HG03558 (cell line): ENCODE measurements around the gene SDC3.

Source experiments
- ATAC-seq: cut with Tn5 transposase; IDR thresholded peaks from one replicate; pipeline ENCODE4 v1.9.1; 2021; ENCODE audit warnings: moderate number of reproducible peaks; ENCODE audit not compliant: unreplicated experiment; ENCODE audit errors: extremely low read depth

Gene SDC3

GRCh38 chr1:30860320-30860652, 48.3 kb downstream of the SDC3 start:
- ATAC-seq, result no peak

DNA sequence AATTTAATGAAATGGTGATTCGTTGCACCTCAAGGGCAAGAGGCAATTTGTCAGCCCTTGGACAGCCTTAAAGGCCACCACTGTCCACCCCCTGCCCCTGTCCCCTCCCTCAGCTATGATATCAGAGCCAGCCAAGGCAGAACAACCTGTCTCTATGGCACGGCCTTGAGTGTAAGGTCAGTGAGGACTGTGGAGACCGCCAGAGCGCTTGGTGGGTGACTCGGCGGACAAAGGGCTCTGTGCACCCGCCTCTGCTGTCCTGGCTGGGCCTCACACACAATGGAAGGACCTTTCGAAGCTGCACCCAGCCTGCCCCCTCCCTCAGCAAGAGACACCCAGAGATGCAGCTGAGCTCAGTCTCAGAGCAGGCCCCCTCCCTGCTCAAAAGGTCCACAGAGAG, 50.6 kb downstream of the SDC3 start:
- ATAC-seq, result no peak

DNA sequence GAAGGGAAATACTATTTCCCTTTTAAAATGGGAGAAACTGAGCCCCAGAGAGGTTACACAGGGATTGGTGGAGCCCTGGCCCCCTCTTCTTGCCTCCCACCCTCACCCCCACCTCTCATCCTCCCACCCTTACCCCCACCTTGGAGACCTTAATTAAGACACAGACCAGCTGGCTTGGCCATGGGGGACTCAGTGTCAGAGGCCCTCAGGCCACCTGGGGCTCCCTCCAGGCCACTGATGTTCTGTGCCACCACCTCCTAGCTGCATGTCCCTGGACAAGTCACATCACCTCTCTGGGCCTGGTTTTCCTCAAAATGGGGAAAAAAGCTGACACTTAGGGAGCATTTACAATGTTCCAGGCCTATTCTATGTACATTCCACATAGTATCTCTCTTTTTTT, 51.5 kb downstream of the SDC3 start:
- no peak for ATAC-seq

GRCh38 chr1:30856260-30856790, 52.2 kb downstream of the SDC3 start:
- no peak for ATAC-seq

DNA sequence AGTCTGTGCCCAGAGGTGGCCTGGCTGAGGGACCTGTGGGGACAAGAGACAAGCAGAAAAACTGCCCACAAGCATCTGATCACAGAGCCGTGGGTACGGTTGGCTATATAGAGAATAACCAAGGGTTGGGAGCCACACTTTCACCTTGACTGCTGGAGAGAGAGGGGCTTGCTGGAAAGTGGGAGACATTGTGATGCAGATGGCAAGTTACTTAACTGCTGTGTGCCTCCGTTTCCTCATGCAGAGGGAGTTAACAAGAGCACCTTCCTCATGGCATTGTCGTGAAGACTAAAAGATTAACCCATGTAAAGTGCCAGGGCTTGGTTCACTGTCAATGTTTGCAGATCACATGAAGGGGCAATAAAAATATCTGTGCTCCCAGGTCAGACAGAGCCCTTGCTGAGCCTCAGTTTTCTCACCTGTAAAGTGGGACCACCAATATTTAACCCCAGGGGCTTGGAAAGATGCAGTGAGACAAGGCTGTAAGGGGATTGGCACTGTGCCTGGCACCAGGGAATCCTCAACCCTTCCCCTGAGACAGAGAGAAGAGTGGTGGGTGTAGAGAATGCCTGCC, 52.8 kb downstream of the SDC3 start:
- ATAC-seq, result no peak

DNA sequence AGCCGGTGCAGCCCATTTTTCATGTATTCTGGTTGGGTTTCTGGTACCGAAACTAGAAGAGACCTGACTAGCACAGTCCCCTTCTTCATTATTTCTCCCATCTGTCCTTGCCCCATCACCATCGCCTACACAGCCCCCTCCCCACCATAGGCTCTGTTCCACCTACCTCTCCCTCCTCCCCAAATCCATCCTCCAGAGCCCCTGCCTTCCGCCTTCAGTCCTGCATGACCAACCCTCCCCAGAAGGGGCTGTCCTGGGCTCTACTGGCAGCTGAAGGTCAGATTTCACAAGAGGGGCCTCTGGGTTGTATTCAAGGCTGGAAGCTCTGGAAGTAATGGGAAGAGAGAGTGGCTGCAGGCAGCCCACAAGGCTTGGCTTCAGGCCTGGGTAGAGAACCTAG, 55.2 kb downstream of the SDC3 start:
- ATAC-seq, result no peak

GRCh38 chr1:30852026-30852425, 56.5 kb downstream of the SDC3 start:
- no peak for ATAC-seq

DNA sequence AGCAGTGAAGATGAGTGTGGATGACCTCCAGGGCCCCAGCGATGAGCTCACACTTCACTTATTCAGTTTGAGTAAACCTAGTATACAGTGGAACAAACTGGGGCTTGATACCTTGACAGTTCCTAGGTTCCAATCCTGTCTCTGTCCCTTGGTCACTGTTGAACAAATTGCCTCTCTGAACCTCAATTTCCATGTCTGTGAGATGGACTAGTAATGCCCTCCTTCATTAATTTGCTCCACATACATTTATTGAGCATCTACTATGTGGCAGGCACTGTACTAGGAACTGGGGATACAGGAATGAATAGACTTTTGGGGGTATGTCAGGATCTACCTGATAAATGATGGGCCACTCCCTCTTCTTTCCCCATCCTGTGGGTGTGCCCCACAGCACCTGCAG, 57.3 kb downstream of the SDC3 start:
- no peak for ATAC-seq

DNA sequence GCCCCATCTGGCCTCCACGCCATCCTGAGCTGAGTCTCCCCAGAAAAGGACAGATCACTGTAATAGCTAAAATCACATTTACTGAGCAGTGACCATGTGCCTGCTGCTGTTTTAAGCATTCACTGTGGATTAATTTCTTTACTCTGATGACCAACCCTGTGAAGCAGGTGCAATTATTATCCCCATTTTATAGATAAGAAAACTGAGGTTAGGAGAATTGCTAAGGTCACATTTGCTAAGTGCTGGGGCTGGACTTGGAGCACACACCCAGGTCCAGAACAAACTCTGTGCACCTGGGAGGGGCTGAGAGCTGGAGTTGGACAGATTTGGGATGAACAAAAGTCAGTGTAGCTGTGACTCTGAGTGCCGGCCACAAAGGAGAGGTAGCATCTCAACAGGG, 58.0 kb downstream of the SDC3 start:
- no peak for ATAC-seq

DNA sequence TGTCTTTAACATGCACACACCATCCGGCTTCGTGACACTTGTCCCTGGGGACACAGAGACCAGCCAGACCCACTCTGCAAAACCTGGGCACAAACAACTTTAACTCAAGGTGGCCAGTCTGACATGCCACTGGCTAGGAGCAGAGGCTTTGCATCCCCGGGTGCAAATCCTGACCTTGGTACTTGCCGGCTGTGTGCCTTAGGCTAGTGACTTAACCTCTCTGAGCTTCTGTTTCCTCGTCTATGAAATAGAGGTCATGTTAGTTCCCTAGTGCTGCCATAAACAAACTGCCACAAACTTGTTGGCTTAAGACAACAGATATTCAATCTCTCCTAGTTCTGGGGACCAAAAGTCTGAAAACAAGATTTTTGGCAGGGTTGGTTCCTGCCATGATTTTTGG, 60.4 kb downstream of the SDC3 start:
- no peak for ATAC-seq

- ATAC-seq, result no peak
These were observed 61.1 kb downstream of the SDC3 start for GRCh38 chr1:30847358-30847972.

- ATAC-seq, result no peak
These were observed 62.0 kb downstream of the SDC3 start for GRCh38 chr1:30846587-30846986.

DNA sequence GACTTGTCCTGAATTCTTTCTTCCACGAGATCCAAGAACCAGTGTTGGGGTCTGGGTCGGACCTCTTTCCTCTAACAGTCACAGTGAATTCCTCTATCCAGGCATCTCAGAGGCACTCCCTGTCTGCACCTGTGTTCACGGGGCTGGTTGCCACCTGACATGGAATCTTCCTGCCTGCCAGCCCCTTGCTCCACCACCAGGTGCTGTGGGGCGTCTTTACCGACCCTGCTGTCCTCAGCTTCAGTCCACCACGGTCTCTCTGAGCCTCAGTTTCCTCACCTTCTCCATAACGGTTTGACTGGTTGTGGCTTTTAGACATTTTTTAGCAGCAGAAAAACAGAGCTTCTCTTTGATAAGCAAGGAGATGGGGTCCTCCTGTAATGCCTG, 62.7 kb downstream of the SDC3 start:
- ATAC-seq, result no peak

DNA sequence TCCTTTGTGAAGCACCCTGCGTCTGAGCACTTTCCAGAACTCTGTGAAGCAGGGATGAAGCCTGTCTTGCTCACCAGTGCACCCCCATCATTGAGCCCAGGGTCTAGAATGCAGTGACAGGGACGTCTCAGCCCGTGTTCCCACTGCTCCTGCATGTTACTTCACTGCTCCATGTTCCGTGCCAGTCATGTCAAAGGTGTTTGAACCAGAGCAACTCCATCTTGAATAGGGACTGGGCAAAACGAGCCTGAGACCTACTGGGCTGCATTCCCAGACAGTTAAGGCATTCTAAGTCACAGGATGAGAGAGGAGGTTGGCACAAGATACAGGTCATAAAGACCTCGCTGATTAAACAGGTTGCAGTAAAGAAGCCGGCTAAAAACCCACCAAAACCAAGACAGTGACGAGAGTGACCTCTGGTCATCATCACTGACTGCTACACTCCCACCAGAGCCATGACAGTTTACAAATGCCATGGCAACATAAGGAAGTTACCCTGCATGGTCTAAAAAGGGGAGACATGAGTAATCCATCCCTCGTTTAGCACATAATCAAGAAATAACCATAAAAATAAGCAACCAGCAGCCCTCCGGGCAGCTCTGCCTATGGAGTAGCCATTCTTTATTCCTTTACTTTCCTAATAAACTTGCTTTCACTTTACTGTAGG, 63.2 kb downstream of the SDC3 start:
- ATAC-seq, result no peak

- no peak for ATAC-seq
These were observed 63.9 kb downstream of the SDC3 start for GRCh38 chr1:30844631-30845030.

GRCh38 chr1:30842697-30843354, 65.7 kb downstream of the SDC3 start:
- no peak for ATAC-seq

- no peak for ATAC-seq
These were observed 67.5 kb downstream of the SDC3 start for GRCh38 chr1:30840904-30841598.

DNA sequence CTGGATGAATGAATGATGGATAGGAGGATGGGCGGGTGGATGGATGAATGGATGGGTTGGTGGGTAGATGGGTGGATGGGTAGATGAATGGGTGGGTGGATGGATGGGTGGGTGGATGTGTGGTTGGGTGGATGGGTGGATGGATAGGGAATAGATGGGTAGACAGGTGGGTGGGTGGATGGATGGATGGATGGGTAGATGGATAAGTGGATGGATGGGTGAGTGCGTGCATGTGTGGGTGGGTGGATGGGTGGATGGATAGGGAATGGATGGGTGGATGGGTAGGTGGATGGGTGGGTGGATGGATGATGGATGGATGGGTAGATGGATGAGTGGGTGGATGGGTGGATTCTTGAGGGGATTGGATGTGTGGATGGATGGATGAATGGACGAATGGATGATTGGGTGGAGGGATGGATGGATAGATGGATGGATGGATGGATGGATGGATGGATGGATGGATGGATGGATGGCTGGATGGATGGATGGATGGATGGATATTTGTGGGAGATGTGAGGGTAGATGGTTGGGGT, 68.7 kb downstream of the SDC3 start:
- no peak for ATAC-seq

- ATAC-seq, result no peak
These were observed 69.6 kb downstream of the SDC3 start for GRCh38 chr1:30838996-30839395.

DNA sequence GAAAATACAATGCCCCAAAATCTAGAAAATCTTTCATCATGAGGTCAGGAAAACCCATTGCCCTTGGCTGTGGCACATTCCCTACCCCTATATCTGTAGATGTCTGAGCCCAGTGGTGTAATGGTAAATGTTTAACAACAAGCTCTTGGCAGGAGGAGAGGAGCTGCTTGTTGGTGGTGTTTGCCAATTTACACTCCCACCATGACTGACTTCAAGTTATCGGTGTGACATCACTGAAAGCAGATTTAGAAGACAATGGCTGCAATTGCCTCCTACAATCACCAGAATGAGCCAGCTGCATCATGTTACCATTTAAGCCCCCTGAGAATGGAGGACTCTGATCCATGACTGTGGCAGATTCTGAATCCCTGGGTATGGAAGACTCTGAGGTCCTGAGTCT, 70.9 kb downstream of the SDC3 start:
- no peak for ATAC-seq

DNA sequence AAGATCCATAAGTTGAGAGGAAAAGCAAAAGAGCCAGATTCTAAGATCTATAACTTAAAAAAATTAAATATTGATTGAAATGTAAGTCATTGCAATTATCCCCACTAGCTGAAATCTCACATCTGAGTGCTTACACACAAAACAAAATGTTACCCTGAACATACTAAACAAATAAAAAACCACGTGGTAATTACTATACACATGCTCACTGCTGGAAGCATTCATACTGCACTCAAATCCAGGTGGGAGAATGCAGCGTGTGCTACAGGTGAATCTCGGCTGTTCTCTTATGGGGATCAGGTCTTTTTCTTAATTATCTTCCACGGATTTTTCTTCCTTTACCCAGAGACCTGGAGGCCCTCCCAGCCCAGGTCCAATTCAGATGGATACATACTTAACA, 74.3 kb downstream of the SDC3 start:
- ATAC-seq, result no peak
